HUES64 (cell line): ENCODE data around the gene ACSL1.
"Not testable (repeated sequence)": the region's sequence is repeated elsewhere in the genome, so short reads cannot be mapped to it uniquely, and the experiment has no call there.

Experiments used
- H3K27ac ChIP-seq: 2 replicates; pipeline ENCODE4 v1.7.0; 2013; ENCODE audit warnings: low read depth, low read length, inconsistent platforms
- H3K27me3 ChIP-seq: 2 replicates; pipeline ENCODE4 v1.6.1; 2013; ENCODE audit warnings: mild to moderate bottlenecking, low read length; ENCODE audit not compliant: insufficient read depth
- H3K36me3 ChIP-seq: 2 replicates; pipeline ENCODE4 v1.6.1; 2013; ENCODE audit warnings: mild to moderate bottlenecking, low read length; ENCODE audit not compliant: insufficient read depth
- H3K4me1 ChIP-seq: 2 replicates; pipeline ENCODE4 v1.6.1; 2013; ENCODE audit warnings: mild to moderate bottlenecking, low read length, moderate library complexity; ENCODE audit not compliant: insufficient read depth
- H3K4me3 ChIP-seq: 2 replicates; pipeline ENCODE4 v1.5.1; 2013; ENCODE audit warnings: mild to moderate bottlenecking, low read length, moderate library complexity
- H3K9ac ChIP-seq: 2 replicates; pipeline ENCODE4 v1.6.1; 2013; ENCODE audit warnings: mild to moderate bottlenecking, low read depth, low read length
- H3K9me3 ChIP-seq: 2 replicates; pipeline ENCODE4 v1.6.1; 2013; ENCODE audit warnings: low read depth, low read length; ENCODE audit not compliant: insufficient read depth
- WGBS: fragments of 150-250, 120-280 bp; methylation state at CpG from one replicate; pipeline ENCODE4 v1.1.7; 2013; ENCODE audit warnings: missing lambda C conversion rate; 5-methylcytosine and 5-hydroxymethylcytosine counted together

ACSL1 gene

GRCh38 chr4:184785813-184786212 lies 40.0 kb downstream of the ACSL1 start:
- Histone ChIP-seq H3K36me3 (no peaks in the 10 kb centered on the region), H3K27me3 (no peaks in the 10 kb centered on the region), H3K4me3 (no peak overlapping the region), H3K27ac (no peak overlapping the region), H3K4me1 (no peaks in the 10 kb centered on the region), H3K9me3 (no peaks in the 10 kb centered on the region), H3K9ac (no peak overlapping the region)
- 96% methylated on average over 7 of the region's 9 CpGs for WGBS

GRCh38 chr4:184784628-184785257 lies 41.0 kb downstream of the ACSL1 start:
- Histone ChIP-seq H3K4me1 (no peaks in the 10 kb centered on the region), H3K4me3 (no peak overlapping the region), H3K36me3 (no peaks in the 10 kb centered on the region), H3K9me3 (no peaks in the 10 kb centered on the region), H3K9ac (no peak overlapping the region), H3K27me3 (no peaks in the 10 kb centered on the region), H3K27ac (no peak overlapping the region)
- 85% methylated on average over 8 of the region's 8 CpGs for WGBS

GRCh38 chr4:184782731-184783373 lies 42.9 kb downstream of the ACSL1 start:
- Histone ChIP-seq H3K9ac (no peak overlapping the region), H3K9me3 (0 out of 2 replicates have a peak, but pooled peaks cover 4% of the 10 kb centered on the region), H3K27ac (no peak overlapping the region), H3K4me1 (no peaks in the 10 kb centered on the region), H3K4me3 (no peak overlapping the region), H3K27me3 (no peaks in the 10 kb centered on the region), H3K36me3 (no peaks in the 10 kb centered on the region)
- 80% methylated on average over 17 of the region's 17 CpGs for WGBS

- not testable (repeated sequence) for H3K36me3 ChIP-seq, H3K4me1 ChIP-seq, H3K9ac ChIP-seq, H3K27me3 ChIP-seq, H3K27ac ChIP-seq, H3K4me3 ChIP-seq, H3K9me3 ChIP-seq
- WGBS, result 95% methylated on average over 4 of the region's 4 CpGs
These were observed 46.6 kb downstream of the ACSL1 start for GRCh38 chr4:184779160-184779559.

GRCh38 chr4:184778325-184778724 lies 47.4 kb downstream of the ACSL1 start:
- Histone ChIP-seq H3K4me3 (no peak overlapping the region), H3K27ac (no peak overlapping the region), H3K9ac (no peak overlapping the region), H3K4me1 (no peaks in the 10 kb centered on the region), H3K9me3 (0 out of 2 replicates have a peak, but pooled peaks cover 4% of the 10 kb centered on the region), H3K27me3 (no peaks in the 10 kb centered on the region), H3K36me3 (no peaks in the 10 kb centered on the region)
- 83% methylated on average over 8 of the region's 8 CpGs for WGBS

- Histone ChIP-seq H3K4me1 (no peaks in the 10 kb centered on the region), H3K36me3 (no peaks in the 10 kb centered on the region), H3K9me3 (0 out of 2 replicates have a peak, but pooled peaks cover 4% of the 10 kb centered on the region), H3K27me3 (no peaks in the 10 kb centered on the region), H3K9ac (no peak overlapping the region), H3K27ac (no peak overlapping the region), H3K4me3 (no peak overlapping the region)
- WGBS, result 91% methylated on average over 5 of the region's 5 CpGs
These were observed 48.9 kb downstream of the ACSL1 start for GRCh38 chr4:184776821-184777220.

- Histone ChIP-seq H3K9ac (no peak overlapping the region), H3K27ac (no peak overlapping the region), H3K36me3 (no peaks in the 10 kb centered on the region), H3K9me3 (0 out of 2 replicates have a peak, but pooled peaks cover 4% of the 10 kb centered on the region), H3K4me1 (no peaks in the 10 kb centered on the region), H3K27me3 (no peaks in the 10 kb centered on the region), H3K4me3 (no peak overlapping the region)
- WGBS, result 89% methylated on average over 12 of the region's 13 CpGs
These were observed 49.8 kb downstream of the ACSL1 start for GRCh38 chr4:184775854-184776555.

GRCh38 chr4:184774152-184774551 lies 51.6 kb downstream of the ACSL1 start:
- H3K36me3 ChIP-seq, result no peaks in the 10 kb centered on the region
- H3K9ac ChIP-seq, result no peak overlapping the region
- 93% methylated on average over 7 of the region's 7 CpGs for whole genome bisulfite sequencing
- no peaks in the 10 kb centered on the region for H3K27me3 ChIP-seq
- 0 out of 2 replicates have a peak, but pooled peaks cover 2% of the 10 kb centered on the region for H3K9me3 ChIP-seq
- H3K4me3 ChIP-seq, result no peak overlapping the region
- H3K27ac ChIP-seq, result no peak overlapping the region
- no peaks in the 10 kb centered on the region for H3K4me1 ChIP-seq

- Histone ChIP-seq H3K4me1 (no peaks in the 10 kb centered on the region), H3K9me3 (no peaks in the 10 kb centered on the region), H3K27me3 (no peaks in the 10 kb centered on the region), H3K27ac (no peak overlapping the region), H3K36me3 (no peaks in the 10 kb centered on the region), H3K9ac (no peak overlapping the region), H3K4me3 (no peak overlapping the region)
- WGBS, result 95% methylated on average over 1 of the region's 1 CpG
These were observed 54.4 kb downstream of the ACSL1 start for GRCh38 chr4:184771416-184771815.

GRCh38 chr4:184769141-184769765 lies 56.5 kb downstream of the ACSL1 start:
- no peak overlapping the region for H3K27ac ChIP-seq
- H3K27me3 ChIP-seq, result no peaks in the 10 kb centered on the region
- no peaks in the 10 kb centered on the region for H3K36me3 ChIP-seq
- H3K9ac ChIP-seq, result no peak overlapping the region
- no peaks in the 10 kb centered on the region for H3K4me1 ChIP-seq
- 95% methylated on average over 7 of the region's 7 CpGs for WGBS
- no peak overlapping the region for H3K4me3 ChIP-seq
- no peaks in the 10 kb centered on the region for H3K9me3 ChIP-seq

GRCh38 chr4:184768296-184768695 lies 57.5 kb downstream of the ACSL1 start:
- no peak overlapping the region for H3K27ac ChIP-seq
- no peak overlapping the region for H3K9ac ChIP-seq
- WGBS, result 97% methylated on average over 5 of the region's 5 CpGs
- no peaks in the 10 kb centered on the region for H3K27me3 ChIP-seq
- no peak overlapping the region for H3K4me3 ChIP-seq
- H3K36me3 ChIP-seq, result no peaks in the 10 kb centered on the region
- no peaks in the 10 kb centered on the region for H3K9me3 ChIP-seq
- no peaks in the 10 kb centered on the region for H3K4me1 ChIP-seq
